Amniotic stem cell (primary cell): ENCODE results near the gene GRM4.

Source experiments
- DNase-seq: peaks from one replicate; lab custom pipeline; 2025; lab: John Stamatoyannopoulos, UW

The GRM4 gene

DNA sequence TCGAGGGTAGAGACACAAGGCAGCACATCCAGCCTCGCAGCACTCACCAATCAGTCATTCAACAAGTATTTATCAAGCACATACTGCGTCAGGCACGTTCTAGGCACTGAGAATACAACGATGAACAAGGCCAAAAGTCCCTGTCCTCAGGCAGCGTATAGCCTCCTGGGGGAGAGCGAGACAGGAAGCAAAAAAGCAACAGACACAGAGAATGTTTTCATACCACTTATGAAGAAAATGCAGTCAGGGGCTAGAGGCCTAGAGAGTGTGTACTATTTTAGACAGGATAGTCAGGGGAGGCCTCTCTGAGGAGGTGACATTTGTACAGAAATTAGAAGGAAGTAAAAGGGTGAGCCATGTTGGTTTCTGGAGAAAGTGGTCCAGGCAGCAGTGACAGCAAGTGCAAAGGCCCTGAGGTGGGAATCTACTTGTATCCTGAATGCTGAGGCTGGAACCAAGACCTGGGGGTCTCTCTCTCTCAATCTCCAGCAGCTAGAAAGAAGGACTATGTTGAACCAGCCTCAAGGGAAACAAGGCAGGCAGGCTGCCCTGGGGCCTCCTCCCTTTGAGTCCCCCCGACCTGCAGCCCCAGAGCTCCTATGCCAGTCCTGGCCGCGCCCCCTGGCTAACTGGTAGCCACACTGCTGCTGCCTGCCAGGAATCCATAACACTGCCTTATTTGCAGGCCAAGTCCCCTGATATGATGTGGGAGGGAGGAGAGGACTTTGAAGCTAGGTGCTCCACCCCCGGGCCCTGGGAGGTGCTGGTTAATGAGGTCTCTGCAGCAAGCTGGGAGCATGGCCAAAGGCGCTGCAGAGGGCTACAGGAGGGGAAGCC, 151.2 kb downstream of the GRM4 start:
- no peak for DNase-seq

DNA sequence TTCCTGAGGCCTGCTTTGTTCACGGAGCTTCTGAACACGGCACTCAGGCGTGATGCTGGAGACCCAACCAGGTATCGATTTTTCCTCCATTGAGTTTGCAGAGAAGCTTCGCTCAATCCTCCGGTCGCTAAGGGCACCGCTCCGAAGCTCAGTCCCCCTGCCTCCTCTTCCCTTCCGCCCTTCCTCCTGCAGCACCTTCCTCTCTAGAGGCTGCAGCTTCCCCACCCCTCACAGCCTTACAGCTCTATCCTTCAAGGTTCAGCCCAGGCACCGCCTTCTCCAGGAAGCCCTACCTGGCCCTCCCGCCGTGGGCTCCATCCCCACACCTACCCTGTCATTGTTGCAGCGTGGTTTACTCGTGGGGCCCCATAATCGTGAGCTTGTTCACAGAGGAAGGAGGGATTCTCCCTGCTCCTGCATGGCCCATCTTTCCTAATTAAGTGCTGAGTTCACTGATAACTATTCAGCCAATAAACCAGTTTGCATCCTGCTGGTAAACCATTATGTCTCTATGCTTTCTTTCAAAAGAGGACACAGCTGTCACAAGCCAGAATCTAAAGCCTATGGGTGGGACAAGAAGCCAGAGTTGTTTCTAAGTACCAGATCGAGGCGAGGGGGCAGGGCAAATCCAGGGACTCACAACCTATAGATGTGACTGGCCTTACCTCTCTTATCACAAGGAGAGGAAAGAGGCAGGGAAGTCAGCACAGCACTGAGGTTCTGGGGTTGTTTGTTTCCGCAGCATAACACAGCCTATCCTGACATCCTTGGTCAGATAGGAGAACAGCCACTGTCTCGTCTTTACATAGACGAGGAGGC, 152.0 kb downstream of the GRM4 start:
- no peak for DNase-seq

DNA sequence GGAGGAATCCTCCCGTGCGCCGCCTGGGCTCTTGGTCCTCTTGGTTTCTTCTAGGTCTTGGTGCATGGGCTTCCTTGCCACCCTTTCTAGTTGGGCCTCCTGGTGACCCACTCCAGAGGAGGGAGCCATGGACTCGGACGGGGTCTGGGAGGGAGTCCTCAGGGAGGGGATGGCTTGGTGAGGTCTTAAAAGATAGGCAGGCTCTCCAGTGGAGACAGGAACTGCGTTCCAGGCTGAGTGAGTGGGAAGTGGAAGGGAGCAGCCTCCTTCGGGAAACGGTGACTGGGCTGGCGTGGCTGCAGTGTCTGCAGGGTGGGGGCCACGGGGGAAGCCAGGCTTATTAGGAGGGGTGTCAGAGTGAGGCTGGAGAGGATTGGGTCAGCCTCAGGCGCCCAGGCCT, 152.8 kb downstream of the GRM4 start:
- no peak for DNase-seq

DNA sequence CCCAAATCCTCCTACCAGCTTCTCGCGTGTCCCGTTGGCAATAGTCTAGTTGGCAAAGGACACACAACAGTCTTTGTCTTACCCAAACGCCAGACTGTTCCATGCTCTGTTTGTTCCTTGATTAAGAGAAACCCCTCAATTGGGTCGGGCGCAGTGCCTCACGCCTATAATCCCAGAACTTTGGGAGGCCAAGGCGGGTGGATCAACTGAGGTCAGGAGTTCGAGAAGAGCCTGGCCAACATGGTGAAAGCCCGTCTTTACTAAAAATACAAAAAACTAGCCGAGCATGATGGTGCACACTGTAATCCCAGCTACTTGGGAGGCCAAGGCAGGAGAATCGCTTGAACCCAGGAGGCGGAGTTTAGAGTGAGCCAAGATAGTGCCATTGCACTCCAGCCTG, 153.7 kb downstream of the GRM4 start:
- no peak for DNase-seq

DNA sequence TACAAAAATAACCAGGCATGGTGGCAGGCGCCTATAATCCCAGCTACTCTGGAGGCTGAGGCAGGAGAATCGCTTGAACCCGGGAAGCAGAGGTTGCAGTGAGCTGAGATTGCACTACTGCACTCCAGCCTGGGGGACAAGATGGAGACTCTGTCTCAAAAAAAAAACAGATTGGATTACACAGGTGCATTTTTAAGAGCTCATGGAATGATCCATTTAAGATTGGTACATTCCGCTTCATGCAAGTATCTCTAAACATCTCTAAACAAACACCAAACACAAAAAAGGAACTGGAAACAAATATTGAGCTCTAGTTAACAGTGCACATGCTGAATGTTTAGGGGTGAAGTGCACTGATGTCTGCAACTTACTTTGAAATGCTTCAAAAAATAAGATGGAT, 154.3 kb downstream of the GRM4 start:
- no peak for DNase-seq

DNA sequence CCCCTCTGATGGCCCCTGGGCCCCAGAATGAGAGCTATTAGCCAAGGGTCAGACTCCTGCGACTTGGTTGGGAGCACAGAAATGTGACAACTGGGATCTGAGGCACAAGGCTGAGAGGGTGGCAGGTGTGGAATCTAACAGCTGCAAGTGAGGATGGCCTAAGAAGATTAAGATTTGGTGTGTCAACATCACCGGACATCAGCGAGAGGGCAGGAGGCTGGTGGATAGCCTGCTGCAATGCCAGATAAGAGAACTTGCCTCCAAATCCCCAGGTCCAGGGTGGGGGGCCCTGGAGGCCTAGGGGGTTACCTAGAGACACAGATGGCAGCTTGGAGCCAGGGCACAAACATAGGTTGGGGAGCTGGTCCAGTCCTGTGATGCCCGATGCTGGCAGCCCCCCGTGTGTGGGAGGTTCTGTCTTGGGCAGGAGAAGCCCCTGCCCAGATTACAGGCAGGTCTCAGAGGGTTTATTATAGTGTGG, 155.8 kb downstream of the GRM4 start:
- no peak for DNase-seq

DNA sequence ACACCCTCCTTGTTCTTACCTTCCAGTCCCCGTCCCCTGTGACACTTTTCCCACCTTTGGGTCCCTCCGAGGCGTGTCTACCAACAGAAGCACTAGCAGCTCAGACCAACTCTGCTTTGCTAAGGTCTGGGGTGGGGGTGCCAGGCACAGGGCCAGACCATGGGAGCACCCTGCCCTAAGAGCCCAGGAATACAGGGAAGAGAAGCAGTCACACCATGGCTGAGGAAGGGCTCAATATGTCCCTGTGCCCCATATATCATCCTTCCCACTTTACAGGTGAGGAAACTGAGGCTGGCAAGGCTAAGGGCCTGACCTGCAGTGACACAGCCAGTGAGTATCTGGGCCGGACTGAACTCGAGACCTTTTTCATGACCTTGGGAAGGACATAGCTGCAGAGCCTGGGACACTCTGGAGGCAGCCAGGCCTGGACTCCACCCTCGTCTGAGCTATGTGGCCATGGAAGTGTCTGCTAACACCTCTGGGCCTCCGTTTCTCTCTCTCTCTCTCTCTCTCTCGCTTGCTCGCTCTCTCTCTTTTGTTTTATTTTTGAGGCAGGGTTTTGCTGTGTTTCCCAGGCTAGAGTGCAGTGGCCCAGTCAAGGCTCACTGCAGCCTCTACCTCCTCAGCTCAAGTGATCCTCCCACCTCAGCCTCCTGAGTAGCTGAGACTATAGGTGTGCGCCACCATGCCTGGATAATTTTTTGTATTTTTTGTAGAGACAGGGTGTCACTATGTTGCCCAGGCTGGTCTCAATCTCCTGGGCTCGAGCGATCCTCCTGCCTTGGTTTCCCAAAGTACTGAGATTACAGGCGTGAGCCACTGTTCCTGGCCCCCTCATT, 156.7 kb downstream of the GRM4 start:
- no peak for DNase-seq

DNA sequence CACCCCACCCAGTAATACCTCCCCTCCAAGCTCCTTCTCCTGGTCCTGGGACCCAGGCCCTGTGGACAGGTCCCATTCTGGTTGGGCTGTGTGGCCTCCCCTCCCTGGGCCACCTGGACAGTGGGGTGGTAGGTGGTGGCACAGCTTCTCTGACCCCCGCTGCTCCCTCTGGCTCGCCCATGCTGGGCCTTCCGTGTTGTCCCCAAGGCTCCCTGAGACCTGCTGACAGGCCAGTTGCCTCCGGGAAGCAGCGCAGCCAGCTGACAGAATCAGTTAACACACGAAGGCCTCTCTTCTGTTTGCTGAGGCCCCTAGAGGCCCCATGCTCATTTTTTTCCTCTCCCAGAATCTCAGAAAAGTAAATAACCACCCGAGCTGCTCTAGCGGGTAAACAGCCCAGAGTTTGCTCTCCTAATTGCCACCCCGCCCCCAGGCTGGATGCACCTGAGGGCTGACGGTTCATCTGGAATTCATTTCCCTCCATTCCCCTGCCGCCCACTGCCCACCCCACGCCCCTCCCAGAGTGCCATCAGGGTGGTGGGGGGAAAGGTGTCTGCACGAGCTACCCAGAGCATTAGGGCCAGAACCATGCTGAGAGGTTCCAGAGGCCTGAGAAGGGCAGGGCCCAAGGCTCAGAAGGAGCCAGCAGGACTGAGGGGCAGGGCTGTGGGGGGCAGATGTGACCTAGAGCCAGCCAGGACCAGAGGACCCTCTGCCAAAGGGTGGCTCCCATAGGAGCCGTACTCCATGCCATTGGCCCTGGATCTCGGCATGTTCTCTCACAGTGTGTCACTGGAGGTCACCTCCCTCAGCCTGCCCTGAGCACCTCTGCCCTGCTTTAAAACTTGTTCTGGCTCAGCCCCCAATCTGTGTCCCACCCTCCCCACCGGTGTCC, 157.5 kb downstream of the GRM4 start:
- DNase-seq: no peak

DNA sequence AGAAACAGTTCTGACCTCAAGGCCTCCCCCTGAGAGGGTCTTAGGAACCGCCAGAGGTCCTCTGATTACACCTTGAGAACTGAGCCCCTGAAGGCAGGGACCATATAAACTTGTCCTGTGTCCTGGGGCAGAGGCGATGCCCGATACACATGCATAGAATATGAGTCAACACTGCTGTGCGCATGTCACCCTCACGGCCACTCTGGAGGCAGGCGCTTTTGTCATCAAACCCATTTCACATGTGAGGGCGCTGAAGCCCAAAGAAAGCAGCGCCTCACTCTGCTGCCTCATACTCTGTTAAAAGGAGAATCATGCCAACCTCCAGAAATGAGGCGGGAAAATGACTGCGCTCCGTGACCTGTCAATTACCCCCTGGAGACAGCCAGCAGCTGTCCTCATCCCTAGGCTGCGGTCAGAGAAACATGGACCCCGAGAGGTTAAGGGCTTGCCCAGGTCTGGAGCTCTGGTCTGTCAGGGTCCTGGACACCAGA, 158.3 kb downstream of the GRM4 start:
- DNase-seq: no peak

DNA sequence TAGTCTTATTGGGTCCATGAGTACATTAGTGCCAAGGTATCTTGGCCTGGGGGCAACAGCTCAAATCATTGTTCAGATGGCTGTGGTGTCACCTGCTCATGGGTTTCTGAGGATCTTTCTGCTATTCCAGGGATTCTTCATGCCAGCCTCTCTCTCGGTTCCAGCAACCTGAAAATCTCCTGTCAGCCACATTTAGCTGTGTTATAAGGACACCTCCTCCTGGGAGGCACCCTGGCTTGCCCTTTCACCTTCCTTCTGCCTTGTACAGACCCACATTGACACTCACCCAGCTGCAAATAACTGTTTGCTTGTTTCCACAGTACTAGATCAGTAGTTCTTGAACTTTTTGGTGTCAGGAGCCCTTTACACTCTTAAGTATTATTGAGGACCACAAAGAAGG, 159.9 kb downstream of the GRM4 start:
- DNase-seq: no peak

DNA sequence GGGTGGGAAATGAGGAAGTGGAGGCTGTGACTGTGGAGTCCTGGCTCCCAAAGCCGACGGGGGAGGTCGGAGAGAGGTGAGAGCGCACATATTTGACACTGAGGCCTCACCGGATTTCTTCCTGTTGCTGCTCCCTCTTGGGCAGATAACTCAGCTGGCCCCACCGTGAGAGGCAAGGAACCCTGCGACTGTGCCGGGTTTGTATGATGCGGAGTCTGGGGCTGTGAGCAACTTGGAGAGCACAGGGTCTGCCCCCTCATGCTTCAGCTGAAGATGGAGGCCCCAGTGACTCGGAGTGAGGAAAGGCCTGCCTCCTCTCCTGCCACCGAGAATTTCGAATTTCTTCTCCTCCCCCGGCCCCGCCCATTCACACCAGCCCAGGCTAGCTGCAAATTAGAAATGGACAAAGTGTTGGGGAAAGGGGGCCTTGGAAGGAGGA, 160.6 kb downstream of the GRM4 start:
- DNase-seq: no peak

DNA sequence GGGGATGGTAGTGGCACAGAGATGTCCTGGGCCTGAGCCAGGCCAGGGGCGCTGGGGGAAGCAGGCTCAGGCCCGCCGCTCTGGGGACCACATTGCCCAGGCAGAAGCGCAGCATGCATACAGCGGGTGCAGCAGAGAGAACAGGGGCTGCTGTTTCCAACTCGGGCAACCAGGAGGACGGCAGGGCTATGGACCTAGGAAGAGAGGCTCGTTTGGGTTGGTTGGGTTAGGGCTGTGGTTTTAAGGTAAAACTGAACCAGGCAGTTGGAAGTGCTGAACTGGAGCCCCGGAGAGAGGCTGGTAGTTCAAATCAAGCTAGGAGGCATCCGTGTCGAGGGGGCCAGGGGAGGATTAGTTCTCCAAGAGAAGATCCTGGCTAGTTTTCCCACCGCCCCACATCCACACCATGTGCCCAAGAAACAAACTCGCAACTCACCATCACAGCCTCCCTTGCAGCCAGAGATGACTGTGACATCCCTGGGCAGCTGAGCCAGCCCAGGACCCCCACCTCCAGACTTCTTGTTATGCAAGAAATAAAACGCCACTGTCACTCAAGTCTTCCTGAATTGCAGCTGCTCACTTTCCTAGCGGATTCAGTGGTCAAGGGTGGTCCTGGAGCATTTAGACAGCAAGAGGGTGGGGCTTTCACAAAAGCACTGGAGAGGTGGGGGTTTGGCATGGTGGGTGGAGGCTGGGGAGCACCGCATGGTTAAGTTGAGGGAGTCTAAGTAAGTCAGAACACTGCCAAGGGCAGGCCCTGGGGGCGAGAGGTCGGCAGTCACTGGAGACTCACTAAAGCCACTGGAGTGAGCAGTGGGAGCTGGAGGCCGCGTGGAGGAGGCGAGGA, 161.2 kb downstream of the GRM4 start:
- no peak for DNase-seq

DNA sequence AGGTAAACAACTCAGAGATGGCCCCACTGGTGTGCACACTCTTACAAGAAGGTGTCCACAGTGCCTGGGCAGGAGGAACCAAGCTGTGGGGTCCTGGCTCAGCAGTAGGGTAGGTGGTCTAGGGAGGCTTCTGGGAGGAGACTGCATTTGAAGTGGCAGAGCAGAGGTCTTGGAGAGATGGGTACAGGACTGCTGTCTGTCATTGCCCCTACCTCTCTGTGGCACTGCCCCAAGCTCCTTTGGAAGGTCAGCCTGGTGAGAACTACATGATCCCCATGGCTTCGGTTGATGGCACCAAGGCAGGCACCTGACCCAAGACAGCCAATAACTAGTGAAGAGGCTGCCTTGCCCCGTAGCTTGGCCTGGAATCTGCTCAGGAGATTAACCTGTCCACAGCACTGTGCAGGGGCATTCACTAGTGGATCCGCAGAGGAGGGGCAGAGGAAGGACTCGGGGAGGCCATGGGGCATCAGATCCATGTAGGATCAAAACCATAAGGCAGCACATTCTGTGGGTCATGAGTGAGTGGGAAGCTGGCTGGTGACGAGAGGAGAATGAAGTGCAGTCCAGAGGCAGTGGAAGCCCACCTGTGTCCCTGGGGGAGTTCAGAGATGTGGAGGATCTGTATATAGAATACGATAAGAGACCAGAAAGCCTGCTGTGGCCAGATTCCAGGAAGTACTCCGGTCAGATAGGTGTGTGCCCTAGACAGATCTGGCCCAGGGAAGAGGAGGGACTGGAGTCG, 162.0 kb downstream of the GRM4 start:
- DNase-seq: no peak

DNA sequence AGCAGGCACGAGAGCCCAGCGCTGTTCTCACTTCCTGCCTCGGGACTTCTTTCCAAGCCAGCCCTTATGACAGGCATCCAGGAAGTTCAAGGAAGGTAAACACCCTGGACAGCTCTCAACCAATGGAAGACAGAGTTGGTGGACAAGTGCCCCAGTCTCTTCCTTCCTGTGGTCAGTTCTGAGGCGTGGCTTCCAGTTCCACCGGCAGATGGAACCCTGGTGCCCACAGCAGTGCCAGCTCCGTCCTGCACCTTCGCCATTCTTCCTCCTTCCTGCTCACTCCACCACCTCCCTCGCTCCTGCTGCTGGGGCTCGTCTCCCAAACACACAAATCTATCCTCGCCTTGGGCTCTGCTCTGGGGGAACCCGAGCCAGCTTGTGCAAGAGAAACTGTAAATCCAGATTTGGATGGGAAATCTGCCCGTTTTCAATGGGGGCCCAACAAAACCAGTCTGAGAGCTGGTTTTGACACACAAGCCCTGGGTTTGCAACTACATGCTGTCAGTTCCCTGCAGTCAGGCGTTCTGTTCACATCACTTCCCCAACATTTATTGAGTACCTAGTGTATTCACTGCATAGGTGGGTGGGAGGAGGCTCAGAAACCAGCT, 162.7 kb downstream of the GRM4 start:
- DNase-seq: no peak

DNA sequence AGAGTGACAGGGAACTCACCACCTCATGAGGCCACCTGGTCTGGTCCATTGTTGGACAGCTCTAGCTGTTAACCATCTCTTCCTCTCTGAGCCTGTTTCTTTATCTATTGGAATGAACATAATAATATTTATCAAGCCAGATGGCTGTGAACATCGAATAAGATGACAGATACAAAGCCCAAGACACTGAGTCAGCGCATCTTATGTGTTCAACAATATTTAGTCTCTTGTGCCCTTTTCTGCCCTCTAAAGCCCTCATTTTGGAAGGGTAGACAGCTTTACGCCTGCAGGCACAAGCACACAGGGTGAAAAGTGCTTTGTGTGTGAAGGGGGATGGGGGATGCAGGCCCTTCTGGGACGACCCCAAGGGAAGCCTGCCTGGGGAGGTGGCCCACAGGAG, 164.0 kb downstream of the GRM4 start:
- no peak for DNase-seq

DNA sequence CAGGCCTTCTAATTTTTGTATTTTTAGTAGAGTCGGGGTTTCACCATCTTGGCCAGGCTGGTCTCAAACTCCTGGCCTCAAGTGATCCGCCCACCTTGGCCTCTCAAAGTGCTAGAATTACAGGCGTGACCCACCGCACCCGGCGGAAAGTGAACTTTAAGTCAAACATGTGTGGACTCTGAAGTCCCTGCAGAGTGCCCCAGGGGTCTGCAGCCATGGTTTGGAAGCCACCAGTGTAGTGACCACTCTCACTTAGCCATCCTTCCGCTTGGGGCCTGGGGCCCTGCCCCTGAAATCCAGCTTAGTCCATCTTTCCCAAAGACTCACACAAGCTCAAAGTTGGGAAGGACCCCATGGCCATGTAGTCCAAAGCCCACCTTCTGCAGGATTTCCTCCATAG, 164.5 kb downstream of the GRM4 start:
- DNase-seq: no peak

DNA sequence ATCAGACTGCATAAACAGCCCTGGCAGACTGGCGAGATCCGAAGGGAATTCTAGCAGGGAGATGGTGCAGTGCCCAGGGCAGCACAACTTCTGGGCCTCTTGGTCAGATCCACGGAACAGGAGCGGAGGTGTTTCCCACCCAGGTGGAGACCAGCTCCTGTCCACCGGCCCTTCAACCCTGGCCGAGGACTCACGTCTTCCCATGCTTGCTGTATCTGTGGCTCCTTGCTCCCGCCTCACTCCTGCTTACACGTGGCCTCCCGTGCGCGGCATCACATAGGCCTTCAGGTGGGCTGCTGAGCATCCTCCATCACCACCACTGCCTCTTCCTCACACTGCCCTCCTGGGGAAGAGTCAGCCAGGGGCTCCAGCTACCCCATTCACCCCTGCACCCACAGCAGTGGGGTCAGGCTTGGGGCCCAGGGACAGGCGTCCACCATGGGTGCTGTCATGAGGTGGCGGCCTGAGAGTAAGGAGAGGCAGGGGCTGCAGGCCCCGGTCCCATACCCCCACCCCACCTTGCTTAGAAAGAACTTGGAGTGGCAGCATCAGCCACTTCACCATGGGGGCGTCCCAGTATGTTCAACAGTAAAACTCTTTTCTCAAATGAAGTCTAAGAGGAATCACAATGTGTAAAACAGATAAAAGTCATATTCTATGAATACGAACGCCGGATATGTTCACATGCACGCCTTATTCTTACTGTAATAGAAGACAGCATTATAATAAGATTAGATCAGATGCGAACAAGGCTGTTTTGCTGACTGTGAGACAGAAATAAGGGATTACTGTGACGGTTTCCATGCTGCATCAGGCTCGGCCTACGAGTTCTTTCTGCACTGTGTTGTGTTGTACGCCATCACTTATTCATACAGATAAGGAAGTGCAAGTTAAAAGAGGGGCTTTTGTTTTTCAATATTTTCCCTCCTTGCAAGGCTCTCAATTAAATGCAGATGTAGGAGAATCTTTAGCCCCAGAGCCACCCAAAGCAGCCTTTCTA, 165.4 kb downstream of the GRM4 start:
- no peak for DNase-seq

DNA sequence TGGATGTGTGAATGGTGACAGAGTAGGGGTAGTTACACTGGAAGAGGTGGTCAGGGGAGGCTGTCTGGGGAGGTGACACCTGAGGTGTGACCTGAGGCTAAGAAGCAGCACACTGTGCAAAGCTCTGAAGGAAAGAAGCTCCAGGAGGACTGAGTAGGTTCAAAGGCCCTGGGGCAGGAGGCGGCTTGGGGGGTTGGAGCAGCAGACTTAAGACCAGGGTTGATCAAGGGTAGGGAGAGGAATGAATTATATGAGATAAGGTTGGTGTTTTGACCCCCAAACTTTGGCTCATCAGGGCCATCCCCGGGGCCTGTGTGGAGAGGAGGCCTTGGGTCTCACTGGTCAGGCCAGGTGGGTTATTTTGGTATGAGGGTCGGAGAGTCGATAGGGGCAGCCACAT, 166.1 kb downstream of the GRM4 start:
- DNase-seq: no peak
